DMS153 (cell line): ENCODE data around the gene ZBTB20.

Experiments
- DNase-seq: peaks from one replicate; lab custom pipeline; 2025; lab: John Stamatoyannopoulos, UW

Gene ZBTB20

DNA sequence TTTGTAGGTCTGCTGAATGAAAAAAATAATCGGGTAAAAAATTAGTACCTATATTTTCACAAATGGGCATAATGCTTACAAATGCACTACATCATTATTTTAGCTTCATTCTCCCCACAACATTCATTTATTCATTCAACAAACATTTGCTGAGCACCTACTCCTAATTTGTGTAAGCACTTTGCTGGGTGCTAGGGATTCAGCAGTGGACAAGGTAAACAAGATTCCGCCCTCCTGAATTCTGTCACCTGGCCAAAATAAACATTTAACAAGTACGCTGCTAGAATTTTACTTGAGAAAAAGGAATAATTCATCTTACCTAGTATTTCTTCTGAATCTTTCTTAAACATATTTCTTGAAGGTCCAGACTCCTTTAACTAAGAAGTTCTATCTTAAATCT is 781.2 kb downstream of the ZBTB20 start:
- DNase-seq: no peak

- DNase-seq: no peak
Measured at GRCh38 chr3:114364806-114365654, 782.1 kb downstream of the ZBTB20 start.

GRCh38 chr3:114363554-114364202 is 783.4 kb downstream of the ZBTB20 start:
- no peak for DNase-seq

GRCh38 chr3:114362815-114363214 is 784.3 kb downstream of the ZBTB20 start:
- no peak for DNase-seq

GRCh38 chr3:114361391-114361790 is 785.7 kb downstream of the ZBTB20 start:
- no peak for DNase-seq

- DNase-seq: no peak
Measured at GRCh38 chr3:114356525-114356924, 790.6 kb downstream of the ZBTB20 start.

DNA sequence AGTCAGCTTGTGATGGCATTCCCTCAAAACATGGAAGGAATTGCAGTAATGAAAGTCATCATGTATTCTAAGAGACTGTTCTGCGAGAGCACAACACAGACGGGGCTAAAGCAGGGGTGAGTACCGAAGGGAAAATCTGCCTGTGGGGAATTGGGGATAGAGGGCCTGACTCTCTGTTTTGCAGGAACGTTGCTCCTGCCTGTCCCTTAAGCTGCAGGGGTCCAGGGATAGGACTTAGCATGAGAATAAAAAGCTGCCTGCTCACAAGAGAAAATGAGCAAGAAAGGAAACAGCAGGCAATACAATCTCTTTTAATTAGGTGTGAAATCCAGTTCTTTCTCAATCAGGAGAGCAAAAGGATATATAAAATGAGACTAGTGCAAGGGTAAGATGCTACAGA is 791.0 kb downstream of the ZBTB20 start:
- no peak for DNase-seq

DNA sequence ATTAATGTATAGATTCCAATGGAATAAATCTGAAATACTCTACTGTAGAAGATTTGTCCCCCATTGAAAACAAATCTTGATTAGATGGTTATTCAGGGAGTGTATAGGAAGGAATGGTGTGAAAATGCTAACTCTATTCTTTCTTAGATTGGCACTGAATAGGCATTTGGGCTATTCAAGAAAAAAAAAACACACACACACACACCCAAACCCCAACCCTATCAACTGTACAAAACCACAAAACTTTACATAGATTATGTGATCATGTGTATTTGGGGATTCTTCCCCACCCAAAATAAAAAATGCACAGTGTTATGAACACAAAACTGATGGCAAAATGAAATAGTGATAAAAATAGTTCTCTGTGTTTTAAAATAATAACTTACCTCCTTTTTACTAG is 791.4 kb downstream of the ZBTB20 start:
- DNase-seq: no peak

DNA sequence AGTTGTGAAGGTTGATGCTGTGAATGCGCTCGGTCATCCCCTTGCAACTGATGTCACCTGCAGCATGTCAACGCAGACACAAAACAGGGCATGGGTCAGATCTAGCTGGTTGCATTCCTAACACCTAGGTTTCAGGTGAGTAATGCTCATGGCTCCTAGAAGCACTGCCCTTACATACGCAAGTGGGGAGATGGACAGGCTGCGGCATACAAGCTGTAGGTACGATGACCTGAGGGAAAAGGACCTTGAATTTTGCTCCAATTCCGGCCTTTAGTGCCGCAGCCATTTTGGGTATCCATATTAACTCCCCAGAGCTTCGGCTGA is 795.3 kb downstream of the ZBTB20 start:
- DNase-seq: no peak

- DNase-seq: no peak
Measured at GRCh38 chr3:114351123-114351821, 795.8 kb downstream of the ZBTB20 start.

DNA sequence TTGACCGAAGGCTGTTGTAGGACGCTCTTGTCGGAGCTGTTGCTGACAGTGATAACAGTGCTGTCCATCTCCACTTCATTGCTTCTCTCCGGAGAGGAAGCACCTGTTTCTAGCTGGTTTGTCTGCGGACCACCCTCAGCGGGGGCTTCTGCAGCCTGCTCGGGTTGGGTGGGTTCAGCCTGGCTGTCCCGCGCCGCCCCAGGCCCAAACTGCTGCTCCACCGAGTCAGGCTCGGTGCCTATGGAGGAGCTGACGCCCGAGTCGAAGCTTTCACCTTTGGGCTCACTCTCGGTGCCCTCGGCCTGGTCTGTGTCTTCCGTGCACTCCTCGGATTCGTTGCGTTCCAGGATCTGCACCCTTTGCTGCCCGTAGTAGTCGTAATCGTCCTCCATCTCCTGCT is 796.4 kb downstream of the ZBTB20 start:
- no peak for DNase-seq

- no peak for DNase-seq
Measured at GRCh38 chr3:114350271-114350670, 796.8 kb downstream of the ZBTB20 start.

DNA sequence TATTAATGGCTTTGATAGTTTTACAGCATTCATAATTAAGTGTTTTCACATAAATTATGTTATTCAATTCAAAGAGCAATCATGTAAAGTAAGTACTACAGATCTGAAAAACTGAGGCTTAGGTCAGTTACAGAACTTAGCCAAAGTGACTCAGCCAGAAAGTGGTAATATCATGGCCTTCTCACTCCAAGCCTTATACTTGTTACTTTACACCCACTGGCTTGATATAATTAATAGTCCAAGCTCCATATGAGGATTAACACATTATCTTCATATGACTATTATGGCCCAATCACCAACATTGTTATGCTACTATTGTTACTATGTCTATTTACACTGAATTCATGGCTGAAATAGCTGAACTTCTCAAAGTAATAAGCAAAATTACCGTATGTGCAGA is 802.6 kb downstream of the ZBTB20 start:
- no peak for DNase-seq

DNA sequence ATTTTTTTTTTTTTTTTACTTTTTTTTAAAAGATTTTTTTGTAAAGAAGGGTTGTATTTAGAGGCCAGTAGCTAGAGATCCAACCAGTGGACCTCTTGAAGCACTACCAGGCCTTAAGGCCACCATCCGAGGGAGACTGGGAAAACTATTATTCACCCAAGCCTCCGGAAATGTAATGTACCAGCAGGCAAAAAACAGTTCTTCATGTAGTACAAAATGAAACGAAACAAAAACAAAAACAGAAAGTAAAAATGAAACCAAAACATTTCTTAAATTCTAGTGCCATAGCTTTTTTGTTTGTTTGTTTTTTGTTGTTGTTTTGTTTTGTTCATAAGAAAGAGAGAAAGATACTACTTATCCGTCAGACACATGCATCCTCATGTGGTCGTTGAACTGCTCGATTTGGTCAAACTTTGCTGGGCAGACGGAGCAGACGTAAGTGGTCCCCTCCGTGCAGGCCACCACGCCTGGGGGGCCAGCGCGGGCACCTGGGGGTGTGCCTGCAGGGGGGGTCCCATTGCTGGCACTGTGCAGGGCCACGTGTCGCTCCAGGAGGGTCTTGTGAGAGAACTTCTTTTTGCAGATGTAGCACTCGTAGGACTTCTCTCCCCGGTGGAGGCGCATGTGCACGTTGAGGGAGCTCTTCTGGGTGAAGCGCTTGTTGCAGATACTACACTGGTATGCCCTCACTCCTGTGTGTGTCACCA is 808.3 kb downstream of the ZBTB20 start:
- no peak for DNase-seq

GRCh38 chr3:114336857-114337256 is 810.2 kb downstream of the ZBTB20 start:
- no peak for DNase-seq

- no peak for DNase-seq
Measured at GRCh38 chr3:114336122-114336697, 810.9 kb downstream of the ZBTB20 start.

DNA sequence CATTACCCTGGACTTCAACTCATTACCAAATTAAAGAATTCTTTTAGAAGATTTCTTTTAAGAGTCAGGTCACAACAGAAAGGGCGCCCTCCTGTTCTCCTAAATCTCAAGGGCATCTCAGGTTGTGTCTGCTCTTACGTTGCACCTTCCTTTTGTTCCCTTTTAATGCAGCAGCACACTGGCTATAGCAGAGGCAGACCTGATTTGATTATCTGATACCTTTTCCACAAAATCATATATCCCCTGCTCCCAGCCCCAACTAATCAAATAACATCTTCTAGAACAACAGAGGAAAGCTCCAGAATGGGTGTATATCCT is 813.2 kb downstream of the ZBTB20 start:
- no peak for DNase-seq

DNA sequence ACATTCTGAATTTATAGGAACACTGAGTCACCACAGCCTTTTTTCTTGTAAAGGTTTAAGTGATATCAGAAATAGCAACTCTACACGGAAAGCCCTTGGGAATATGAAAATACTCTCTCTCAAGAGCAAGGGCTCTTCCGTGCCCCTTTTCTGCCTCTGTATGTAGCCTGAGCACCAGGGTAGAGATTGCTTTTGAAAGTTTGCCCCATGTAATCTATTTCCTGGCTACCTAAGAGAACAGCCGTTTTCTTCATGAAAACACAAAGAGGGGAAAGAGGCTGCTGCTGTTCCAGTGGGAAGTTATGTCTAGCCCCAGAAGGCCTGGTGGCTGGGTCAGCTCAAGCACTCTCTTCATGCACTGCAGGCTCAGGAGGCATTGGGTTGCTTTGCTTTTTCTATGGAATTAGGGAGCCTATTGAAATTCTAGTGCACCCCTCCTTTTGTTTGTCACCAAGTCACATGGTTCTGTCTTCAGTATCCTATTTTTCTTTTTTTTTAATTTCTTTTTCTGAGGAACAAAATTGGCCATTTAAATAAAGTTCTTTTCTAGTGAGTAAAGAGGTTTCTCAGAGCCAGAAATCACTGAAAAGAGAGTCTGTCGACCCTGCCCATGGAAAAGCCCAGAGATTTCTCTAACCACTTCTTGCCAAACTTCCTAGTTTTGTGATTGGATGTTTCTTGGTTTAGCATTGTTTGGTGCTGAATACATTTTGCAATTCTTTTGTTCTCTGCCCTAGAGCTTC is 813.7 kb downstream of the ZBTB20 start:
- DNase-seq: no peak

DNA sequence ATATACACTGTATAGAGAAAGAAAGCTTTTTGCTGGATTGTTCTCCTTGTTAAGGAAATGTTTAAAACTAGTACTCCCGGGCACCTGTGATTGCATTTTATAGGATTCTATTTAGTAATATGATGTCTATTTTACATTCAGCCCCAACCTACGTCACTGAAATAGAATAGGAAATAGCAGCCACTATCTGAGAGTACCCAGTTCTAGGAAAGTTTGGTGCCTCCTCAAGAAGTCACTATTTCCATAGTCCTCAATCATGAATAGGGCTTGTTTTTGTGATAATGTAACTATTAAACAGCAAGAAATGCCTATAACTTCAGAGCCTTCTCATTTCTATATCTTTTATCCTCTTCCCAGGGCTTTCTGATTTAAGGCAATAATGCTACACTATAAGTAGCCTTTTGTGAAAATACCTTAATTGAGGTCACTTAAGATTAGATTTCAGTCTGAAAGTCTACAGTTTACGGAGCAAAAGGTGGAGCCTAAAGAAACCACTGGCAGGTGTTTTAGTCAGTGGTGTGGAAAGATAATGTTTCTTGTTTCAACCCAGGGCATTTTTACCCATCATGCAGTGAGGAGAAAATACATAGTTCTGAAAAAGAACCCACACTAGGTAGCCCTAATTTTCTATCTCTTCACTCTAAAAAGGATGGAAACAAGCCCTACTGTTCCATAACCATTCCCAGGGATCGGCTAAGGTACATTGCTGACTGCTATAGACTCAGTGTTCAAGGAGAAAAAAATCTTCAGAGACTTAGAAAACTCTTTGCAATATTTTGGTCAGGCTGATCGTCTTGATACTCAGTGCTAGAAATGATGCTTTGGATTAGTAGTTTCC is 814.5 kb downstream of the ZBTB20 start:
- no peak for DNase-seq

DNA sequence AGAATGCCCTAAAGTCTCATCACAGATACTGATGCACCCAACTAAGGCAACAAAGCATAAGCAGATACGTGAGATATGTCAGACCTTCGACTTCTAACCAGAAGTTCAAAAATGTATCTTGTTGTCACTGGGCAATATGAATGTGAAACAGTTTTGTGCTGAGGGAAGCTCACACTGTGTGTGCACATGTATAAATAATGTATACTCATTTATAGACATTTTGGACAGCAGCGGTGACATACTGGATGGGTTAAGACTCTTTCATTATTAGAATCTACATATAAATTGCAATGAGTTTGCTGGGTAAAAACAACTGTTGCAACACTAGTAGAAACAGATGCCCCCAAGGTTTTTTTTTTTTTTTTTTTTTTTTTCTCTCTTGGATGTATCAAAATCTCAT is 815.4 kb downstream of the ZBTB20 start:
- no peak for DNase-seq

DNA sequence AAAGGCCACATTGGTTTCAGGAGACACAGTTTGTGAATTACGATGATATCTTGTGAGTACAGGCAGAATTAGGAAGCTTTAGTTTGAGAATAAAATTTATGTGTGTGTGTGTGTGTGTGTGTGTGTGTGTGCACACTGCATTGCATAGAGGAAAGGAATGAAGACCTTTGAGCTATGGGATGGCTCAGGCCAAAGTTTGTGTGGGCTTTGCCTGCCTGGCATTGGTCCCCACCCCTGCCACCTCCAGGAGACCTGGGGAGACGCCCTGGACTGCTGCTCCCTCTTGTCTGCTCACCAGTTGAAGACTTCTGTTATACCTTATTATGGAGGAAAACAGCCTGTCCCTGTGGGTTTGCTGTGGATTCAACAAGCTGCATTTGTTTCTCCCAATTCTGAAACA is 816.1 kb downstream of the ZBTB20 start:
- no peak for DNase-seq
